ENCODE results near the gene ZNFX1. TPM values are rescaled to one million over a fixed set of nuclear protein-coding genes. Genes with fewer than 3 reads are reported as not detected.

The ZNFX1 gene
- 49.1 TPM for total RNA-seq

- Histone ChIP-seq H3K4me3 (peak within 1 kb of the TSS; percentile 75 to 98), H3K9me3 (peaks cover 14 to 24% of the 10 kb centered on the region in 2 donors), H3K4me1 (peaks cover 21 to 26% of the 10 kb centered on the region in 2 donors), H3K27ac (peak within 1 kb of the TSS; percentile 94 to 99), H3K36me3 (peaks cover 47 to 49% of the 10 kb centered on the region in 2 donors), H3K27me3 (no peaks in the 10 kb centered on the region)
- no peak for TF ChIP-seq CTCF (IDR thresholded peaks at IDR 0.05)
- intact Hi-C loops (cut with DNase I) = loop anchor here (1.0 kb wide), 2 partner anchors 59 to 90 kb away; partner anchors contain the start of genes DDX27 and STAU1
- peak; percentile 95 to 99 for DNase-seq (ENCODE audit: low spot score in 2 of 2)
These were observed at the start of gene ZNFX1 for GRCh38 chr20:49278036-49278817. TSS of gene ZNFX1 (minus strand) at chr20:49278057. CDS start at chr20:49275839, 2,218 bp downstream.

GRCh38 chr20:49326026-49326425 lies 48.2 kb upstream of the ZNFX1 start:
- Histone ChIP-seq H3K4me3 (no peak overlapping the region), H3K36me3 (no peaks in the 10 kb centered on the region), H3K9me3 (no peaks in the 10 kb centered on the region), H3K27me3 (no peaks in the 10 kb centered on the region), H3K27ac (no peak overlapping the region), H3K4me1 (peaks cover 0 to 5% of the 10 kb centered on the region in 2 donors)
- TF ChIP-seq CTCF (IDR thresholded peaks at IDR 0.05) = no peak
- intact Hi-C loops (cut with DNase I) = loop anchor here (10.0 kb wide), 1 partner anchor 81 kb away; no protein-coding TSS in a partner anchor
- DNase-seq (ENCODE audit: low spot score in 2 of 2) = no peak

GRCh38 chr20:49324306-49324705 lies 46.4 kb upstream of the ZNFX1 start:
- no peak for DNase-seq (ENCODE audit: low spot score in 2 of 2)
- Histone ChIP-seq H3K4me3 (no peak overlapping the region), H3K27ac (no peak overlapping the region), H3K9me3 (no peaks in the 10 kb centered on the region), H3K27me3 (no peaks in the 10 kb centered on the region), H3K4me1 (peaks cover 0 to 5% of the 10 kb centered on the region in 2 donors), H3K36me3 (no peaks in the 10 kb centered on the region)
- intact Hi-C loops (cut with DNase I) = loop anchor here (10.0 kb wide), 1 partner anchor 80 kb away; no protein-coding TSS in a partner anchor
- no peak for TF ChIP-seq CTCF (IDR thresholded peaks at IDR 0.05)

GRCh38 chr20:49323622-49324238 lies 45.9 kb upstream of the ZNFX1 start:
- peak in 2 of 3 experiments; percentile 14 to 32 for TF ChIP-seq CTCF (IDR thresholded peaks at IDR 0.05)
- peak in 1 of 2 donors; percentile 16 for DNase-seq (ENCODE audit: low spot score in 2 of 2)
- intact Hi-C loops (cut with DNase I) = loop anchor here (10.0 kb wide), 1 partner anchor 79 kb away; no protein-coding TSS in a partner anchor

GRCh38 chr20:49320460-49320859 lies 42.6 kb upstream of the ZNFX1 start:
- intact Hi-C loops (cut with DNase I) = loop anchor here (10.0 kb wide), 1 partner anchor 76 kb away; no protein-coding TSS in a partner anchor
- no peak for DNase-seq (ENCODE audit: low spot score in 2 of 2)
- Histone ChIP-seq H3K27ac (no peak overlapping the region), H3K9me3 (no peaks in the 10 kb centered on the region), H3K36me3 (no peaks in the 10 kb centered on the region), H3K4me3 (no peak overlapping the region), H3K27me3 (peaks cover 9% of the 10 kb centered on the region), H3K4me1 (peaks cover 12 to 13% of the 10 kb centered on the region in 2 donors)
- peak in 1 of 3 experiments; percentile 11 for TF ChIP-seq CTCF (IDR thresholded peaks at IDR 0.05)

More at GRCh38 chr20:49323622-49324238, 45.9 kb upstream of the ZNFX1 start:
- Histone ChIP-seq H3K27me3 (peaks cover 2% of the 10 kb centered on the region), H3K36me3 (no peaks in the 10 kb centered on the region), H3K4me1 (peaks cover 5 to 11% of the 10 kb centered on the region in 2 donors), H3K27ac (no peak overlapping the region), H3K9me3 (no peaks in the 10 kb centered on the region), H3K4me3 (no peak overlapping the region)
